Endodermal cell (in vitro differentiated cells): ENCODE measurements around the gene BTBD2. TPM values are rescaled to one million over a fixed set of nuclear protein-coding genes. Genes with fewer than 3 reads are reported as not detected.
A peak's percentile ranks its signal among the peaks of the same experiment; 100 is the strongest.

ENCODE experiments used
- DNase-seq: peaks from one replicate; pipeline ENCODE4 v3.0.0-alpha.2; 2017
- H3K27ac ChIP-seq: 2 replicates; pipeline ENCODE4 v1.5.1; 2013; ENCODE audit warnings: mild to moderate bottlenecking, low read depth, low read length, moderate library complexity
- H3K27me3 ChIP-seq: 2 replicates; pipeline ENCODE4 v1.6.1; 2013; ENCODE audit warnings: mild to moderate bottlenecking, low read length, moderate library complexity; ENCODE audit not compliant: insufficient read depth, control insufficient read depth, poor library complexity, severe bottlenecking
- H3K36me3 ChIP-seq: 2 replicates; pipeline ENCODE4 v1.7.0; 2013; ENCODE audit warnings: mild to moderate bottlenecking, low read length, moderate library complexity; ENCODE audit not compliant: control insufficient read depth, insufficient read depth
- H3K4me1 ChIP-seq: one replicate; pipeline ENCODE4 v1.7.0; 2013; ENCODE audit warnings: low read length; ENCODE audit not compliant: control insufficient read depth, insufficient read depth
- H3K4me3 ChIP-seq: 2 replicates; pipeline ENCODE4 v1.5.1; 2013; ENCODE audit warnings: mild to moderate bottlenecking, low read length, moderate library complexity
- H3K9ac ChIP-seq: 2 replicates; pipeline ENCODE4 v1.6.1; 2013; ENCODE audit warnings: mild to moderate bottlenecking, low read length, moderate library complexity; ENCODE audit not compliant: poor library complexity, severe bottlenecking; ENCODE audit errors: extremely low read depth
- H3K9me3 ChIP-seq: 2 replicates; pipeline ENCODE4 v1.6.1; 2013; ENCODE audit warnings: mild to moderate bottlenecking, low read length, moderate library complexity; ENCODE audit not compliant: control insufficient read depth
- H3K27ac Mint-ChIP-seq: 2 replicates; pipeline ENCODE4 v1.8.0; 2020; ENCODE audit warnings: mixed read lengths
- H3K27me3 Mint-ChIP-seq: 2 replicates; pipeline ENCODE4 v1.8.0; 2021; ENCODE audit warnings: mild to moderate bottlenecking, mixed read lengths; ENCODE audit not compliant: insufficient read depth
- H3K36me3 Mint-ChIP-seq: 2 replicates; pipeline ENCODE4 v1.8.0; 2020; ENCODE audit warnings: low read depth, mixed read lengths
- H3K4me1 Mint-ChIP-seq: 2 replicates; pipeline ENCODE4 v1.8.0; 2020; ENCODE audit warnings: mixed read lengths
- H3K4me3 Mint-ChIP-seq: 2 replicates; pipeline ENCODE4 v1.8.0; 2020; ENCODE audit warnings: mild to moderate bottlenecking, moderate library complexity, mixed read lengths
- H3K9me3 Mint-ChIP-seq: 2 replicates; pipeline ENCODE4 v1.8.0; 2020; ENCODE audit warnings: mild to moderate bottlenecking, mixed read lengths
- WGBS, 2 experiments: methylation state at CpG; one replicate each; pipeline versions ENCODE4 v1.1.5 to v1.1.7; 2013; ENCODE audit warnings: missing lambda C conversion rate in 2 of 2, mixed read lengths in 1 of 2; ENCODE audit not compliant: insufficient coverage in 1 of 2, insufficient read length in 1 of 2; 5-methylcytosine and 5-hydroxymethylcytosine counted together
- total RNA-seq, 2 donors: library from RNA; stranded (reverse); fragmentation: NEBNext Ultra II Directional in 1 of 2; extraction: Animal tissue kit (Norgen Biotek cat#: 25700) in 1 of 2; gene quantifications; 2 replicates in 1 of 2; 3 replicates in 1 of 2; pipeline ENCODE4 v1.2.1, GENCODE V29; 2021
- TF ChIP-seq, protein P1 (sequence below): fragments of 200-600 bp; sonication (generic); conservative IDR thresholded peaks from 2 replicates; pipeline ENCODE4 v1.5.0; 2021; ENCODE audit warnings: antibody characterized with exemption, mild to moderate bottlenecking

The BTBD2 gene
- total RNA-seq, 2 donors from 2014 or later = 107 to 112 TPM

DNA sequence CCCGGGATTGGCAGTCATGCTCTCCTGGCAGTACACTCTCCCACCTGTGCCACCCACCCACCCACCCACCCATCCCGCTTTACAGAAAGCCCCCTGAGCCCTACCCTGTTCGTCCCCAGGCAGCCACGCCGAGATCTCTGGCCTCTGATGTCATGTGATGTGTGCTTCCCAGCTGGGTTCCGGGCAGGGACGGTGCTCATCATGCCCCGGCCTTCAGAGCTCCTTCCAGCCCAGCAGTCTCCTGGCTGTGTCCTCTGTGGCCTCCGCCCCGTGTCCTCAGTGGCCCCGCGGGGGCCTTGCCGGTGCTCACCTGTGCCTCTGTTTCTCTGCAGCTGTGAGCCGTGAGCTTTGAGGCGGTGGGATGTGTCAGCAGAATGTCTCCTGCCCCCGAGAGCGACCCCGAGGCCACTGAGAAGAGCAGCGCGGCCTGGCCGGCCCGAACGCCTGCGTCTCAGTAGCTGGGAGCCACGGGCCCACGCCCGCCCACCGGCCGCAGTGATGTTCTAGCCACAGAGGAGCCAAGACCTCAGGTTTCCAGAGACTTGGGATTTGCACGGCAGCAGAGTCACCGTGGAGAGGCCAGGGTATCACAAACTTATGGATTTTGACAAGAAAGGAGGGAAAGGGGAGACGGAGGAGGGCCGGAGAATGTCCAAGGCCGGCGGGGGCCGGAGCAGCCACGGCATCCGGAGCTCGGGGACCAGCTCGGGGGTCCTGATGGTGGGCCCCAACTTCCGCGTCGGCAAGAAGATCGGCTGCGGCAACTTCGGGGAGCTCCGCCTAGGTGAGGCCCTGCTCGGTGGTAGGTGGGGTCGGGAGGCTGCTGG lies 46.1 kb downstream of the BTBD2 start:
- TF ChIP-seq, protein P1, sequence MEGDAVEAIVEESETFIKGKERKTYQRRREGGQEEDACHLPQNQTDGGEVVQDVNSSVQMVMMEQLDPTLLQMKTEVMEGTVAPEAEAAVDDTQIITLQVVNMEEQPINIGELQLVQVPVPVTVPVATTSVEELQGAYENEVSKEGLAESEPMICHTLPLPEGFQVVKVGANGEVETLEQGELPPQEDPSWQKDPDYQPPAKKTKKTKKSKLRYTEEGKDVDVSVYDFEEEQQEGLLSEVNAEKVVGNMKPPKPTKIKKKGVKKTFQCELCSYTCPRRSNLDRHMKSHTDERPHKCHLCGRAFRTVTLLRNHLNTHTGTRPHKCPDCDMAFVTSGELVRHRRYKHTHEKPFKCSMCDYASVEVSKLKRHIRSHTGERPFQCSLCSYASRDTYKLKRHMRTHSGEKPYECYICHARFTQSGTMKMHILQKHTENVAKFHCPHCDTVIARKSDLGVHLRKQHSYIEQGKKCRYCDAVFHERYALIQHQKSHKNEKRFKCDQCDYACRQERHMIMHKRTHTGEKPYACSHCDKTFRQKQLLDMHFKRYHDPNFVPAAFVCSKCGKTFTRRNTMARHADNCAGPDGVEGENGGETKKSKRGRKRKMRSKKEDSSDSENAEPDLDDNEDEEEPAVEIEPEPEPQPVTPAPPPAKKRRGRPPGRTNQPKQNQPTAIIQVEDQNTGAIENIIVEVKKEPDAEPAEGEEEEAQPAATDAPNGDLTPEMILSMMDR = no peak
- Histone ChIP-seq H3K36me3 (peaks cover 16% of the 10 kb centered on the region), H3K27ac (no peak overlapping the region), H3K9ac (no peak overlapping the region), H3K4me1 (no peaks in the 10 kb centered on the region), H3K9me3 (no peaks in the 10 kb centered on the region), H3K4me3 (no peak overlapping the region), H3K27me3 (no peaks in the 10 kb centered on the region)
- H3K36me3 Mint-ChIP-seq = peaks cover 4% of the 10 kb centered on the region
- no peaks in the 10 kb centered on the region for H3K9me3 Mint-ChIP-seq
- 96% methylated on average over 40 to 48 of the region's 49 CpGs for WGBS, 2 experiments
- no peak overlapping the region for H3K4me3 Mint-ChIP-seq
- no peaks in the 10 kb centered on the region for H3K4me1 Mint-ChIP-seq
- H3K27me3 Mint-ChIP-seq = no peaks in the 10 kb centered on the region
- DNase-seq = no peak
- no peak overlapping the region for H3K27ac Mint-ChIP-seq

GRCh38 chr19:1968279-1969175 lies 47.0 kb downstream of the BTBD2 start:
- H3K27ac ChIP-seq = peak overlapping the region; percentile 32
- H3K36me3 ChIP-seq = peaks cover 16% of the 10 kb centered on the region
- Mint-ChIP-seq H3K27me3 (no peaks in the 10 kb centered on the region), H3K4me3 (no peak overlapping the region), H3K9me3 (no peaks in the 10 kb centered on the region), H3K27ac (no peak overlapping the region), H3K36me3 (peaks cover 2% of the 10 kb centered on the region), H3K4me1 (no peaks in the 10 kb centered on the region)
- H3K4me3 ChIP-seq = no peak overlapping the region
- no peaks in the 10 kb centered on the region for H3K27me3 ChIP-seq
- no peak for DNase-seq
- TF ChIP-seq, protein P1 = no peak
- no peak overlapping the region for H3K9ac ChIP-seq
- H3K9me3 ChIP-seq = no peaks in the 10 kb centered on the region
- 94 to 97% methylated on average over 21 to 34 of the region's 34 CpGs for WGBS, 2 experiments
- no peaks in the 10 kb centered on the region for H3K4me1 ChIP-seq

DNA sequence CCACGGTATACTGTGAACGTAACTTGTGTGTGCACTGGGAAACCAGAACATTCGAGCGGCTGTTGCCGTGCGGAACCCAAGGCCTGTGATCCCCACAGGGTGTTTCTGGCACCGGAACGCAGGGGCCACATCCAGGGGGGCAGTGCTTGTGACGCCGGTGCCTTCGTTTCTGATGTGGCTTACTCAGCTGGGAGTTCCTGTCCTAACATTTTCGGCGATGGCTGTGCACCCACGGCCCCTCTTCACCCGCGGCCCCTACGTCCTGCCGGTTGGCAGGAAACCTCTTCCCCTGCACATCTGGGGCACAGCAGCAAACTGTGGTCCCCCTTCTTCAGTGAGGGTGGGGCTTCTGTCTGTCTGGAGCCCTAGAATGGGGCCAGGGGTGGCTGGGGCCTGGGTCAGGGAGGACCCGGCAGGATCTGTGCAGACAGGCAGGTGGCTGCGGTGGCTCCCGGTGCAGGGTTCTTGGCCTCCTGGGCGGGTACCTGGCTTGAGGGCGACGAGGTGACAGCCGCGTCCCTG lies 48.4 kb downstream of the BTBD2 start:
- Histone ChIP-seq H3K27me3 (no peaks in the 10 kb centered on the region), H3K36me3 (peaks cover 14% of the 10 kb centered on the region), H3K4me1 (no peaks in the 10 kb centered on the region), H3K27ac (no peak overlapping the region), H3K9me3 (no peaks in the 10 kb centered on the region), H3K4me3 (no peak overlapping the region), H3K9ac (no peak overlapping the region)
- Mint-ChIP-seq H3K4me1 (no peaks in the 10 kb centered on the region), H3K9me3 (no peaks in the 10 kb centered on the region), H3K27ac (no peak overlapping the region), H3K4me3 (no peak overlapping the region), H3K36me3 (peaks cover 13% of the 10 kb centered on the region), H3K27me3 (no peaks in the 10 kb centered on the region)
- TF ChIP-seq, protein P1 = no peak
- no peak for DNase-seq
- 92 to 94% methylated on average over 19 to 26 of the region's 26 CpGs for WGBS, 2 experiments
